ENCODE measurements around the gene SIPA1L3. TPM values are rescaled to one million over a fixed set of nuclear protein-coding genes. Genes with fewer than 3 reads are reported as not detected.

The SIPA1L3 gene
- total and polyA plus RNA-seq, 8 donors, result 19.7 to 44.8 (median 25.8) TPM

- TF ChIP-seq CTCF (IDR thresholded peaks at IDR 0.05), result no peak
- FAIRE-seq (no peak), DNase-seq (peak in 1 of 6 donors; percentile 26)
These were observed 193.0 kb downstream of the SIPA1L3 start for GRCh38 chr19:38099966-38100365.

GRCh38 chr19:38100589-38100988 lies 193.6 kb downstream of the SIPA1L3 start:
- FAIRE-seq (no peak), ATAC-seq (no peak), DNase-seq (no peak)
- no peak for TF ChIP-seq CTCF (IDR thresholded peaks at IDR 0.05)
- Histone ChIP-seq H3K36me3 (peaks cover 0 to 30% (median 5%) of the 10 kb centered on the region in 3 donors), H3K27ac (no peak overlapping the region), H3K4me3 (no peak overlapping the region), H3K4me1 (no peaks in the 10 kb centered on the region), H3K27me3 (no peaks in the 10 kb centered on the region), H3K9me3 (no peaks in the 10 kb centered on the region)
- 88 to 96% methylated on average over 8 of the region's 8 CpGs for WGBS, 2 donors
- intact Hi-C loops (cut with DNase I), result no loop called here

More at GRCh38 chr19:38099966-38100365, 193.0 kb downstream of the SIPA1L3 start:
- Histone ChIP-seq H3K36me3 (peaks cover 0 to 28% (median 5%) of the 10 kb centered on the region in 3 donors), H3K27ac (no peak overlapping the region), H3K9me3 (no peaks in the 10 kb centered on the region), H3K4me1 (no peaks in the 10 kb centered on the region), H3K27me3 (no peaks in the 10 kb centered on the region), H3K4me3 (no peak overlapping the region)
- ATAC-seq, result no peak
- intact Hi-C loops (cut with DNase I), result loop anchor here in 2 of 3 donors (5.0 to 10.0 kb wide), 2 partner anchors 193 to 195 kb away; partner anchors contain the start of genes SIPA1L3 (in 2 of the 2) and WDR87 (in 2 of the 2)
- WGBS, 2 donors, result 97 to 98% methylated on average over 8 of the region's 8 CpGs

GRCh38 chr19:38101723-38102122 lies 194.7 kb downstream of the SIPA1L3 start:
- WGBS, 2 donors, result 97% methylated on average over 10 of the region's 10 CpGs
- no peak overlapping the region for H3K27ac ChIP-seq
- intact Hi-C loops (cut with DNase I), result no loop called here
- no peaks in the 10 kb centered on the region for H3K27me3 ChIP-seq
- no peak overlapping the region for H3K4me3 ChIP-seq
- no peaks in the 10 kb centered on the region for H3K9me3 ChIP-seq
- FAIRE-seq, result no peak
- peaks cover 0 to 41% (median 8%) of the 10 kb centered on the region in 3 donors for H3K36me3 ChIP-seq
- H3K4me1 ChIP-seq, result no peaks in the 10 kb centered on the region
- peak in 1 of 6 donors; percentile 20 for DNase-seq
- no peak for TF ChIP-seq CTCF (IDR thresholded peaks at IDR 0.05)
- ATAC-seq, result no peak

- Histone ChIP-seq H3K9me3 (no peaks in the 10 kb centered on the region), H3K36me3 (peaks cover 4 to 66% (median 12%) of the 10 kb centered on the region in 3 donors), H3K27me3 (no peaks in the 10 kb centered on the region), H3K4me1 (no peaks in the 10 kb centered on the region), H3K4me3 (no peak overlapping the region), H3K27ac (no peak overlapping the region)
- ATAC-seq (no peak), FAIRE-seq (no peak), DNase-seq (no peak)
- intact Hi-C loops (cut with DNase I), result no loop called here
- TF ChIP-seq CTCF (IDR thresholded peaks at IDR 0.05), result no peak
- WGBS, 2 donors, result 79 to 80% methylated on average over 4 of the region's 4 CpGs
These were observed 198.6 kb downstream of the SIPA1L3 start for GRCh38 chr19:38105574-38105973.

- Histone ChIP-seq H3K4me3 (no peak overlapping the region), H3K27ac (no peak overlapping the region), H3K4me1 (no peaks in the 10 kb centered on the region), H3K36me3 (peaks cover 4 to 66% (median 10%) of the 10 kb centered on the region in 3 donors), H3K27me3 (no peaks in the 10 kb centered on the region), H3K9me3 (no peaks in the 10 kb centered on the region)
- WGBS, 2 donors, result 84 to 87% methylated on average over 4 of the region's 4 CpGs
- intact Hi-C loops (cut with DNase I), result no loop called here
- peak in 1 of 6 donors; percentile 20 for DNase-seq
- ATAC-seq, result no peak
- no peak for FAIRE-seq
- TF ChIP-seq CTCF (IDR thresholded peaks at IDR 0.05), result no peak
These were observed 200.1 kb downstream of the SIPA1L3 start for GRCh38 chr19:38107129-38107528.

Data from pancreas (tissue), 10 donors.